SH-SY5Y (cell line): ENCODE results near the gene ACVR1B.

Experiments
- GATA2 ChIP-seq: IDR thresholded peaks from 2 replicates; pipeline ENCODE4 v1.6.1; 2011; ENCODE audit warnings: mild to moderate bottlenecking, low read depth, low read length
- GATA3 ChIP-seq: IDR thresholded peaks from 2 replicates; pipeline ENCODE4 v1.6.1; 2011; ENCODE audit warnings: low read depth, mild to moderate bottlenecking, low read length, moderate library complexity

- no peak for TF ChIP-seq GATA3
- TF ChIP-seq GATA2, result no peak
Measured at GRCh38 chr12:51994539-51994820, 43.0 kb downstream of the ACVR1B start.
